GM12873 (cell line): Measurements from ENCODE around the gene VPS8.

ENCODE experiments used
- TF ChIP-seq, protein P1 (sequence below): IDR thresholded peaks from 2 replicates; pipeline ENCODE4 v1.5.1; 2012; ENCODE audit warnings: low read depth, mild to moderate bottlenecking, moderate library complexity, low read length, control low read depth; ENCODE audit not compliant: insufficient read depth; ENCODE audit errors: missing control alignments

VPS8 gene

DNA sequence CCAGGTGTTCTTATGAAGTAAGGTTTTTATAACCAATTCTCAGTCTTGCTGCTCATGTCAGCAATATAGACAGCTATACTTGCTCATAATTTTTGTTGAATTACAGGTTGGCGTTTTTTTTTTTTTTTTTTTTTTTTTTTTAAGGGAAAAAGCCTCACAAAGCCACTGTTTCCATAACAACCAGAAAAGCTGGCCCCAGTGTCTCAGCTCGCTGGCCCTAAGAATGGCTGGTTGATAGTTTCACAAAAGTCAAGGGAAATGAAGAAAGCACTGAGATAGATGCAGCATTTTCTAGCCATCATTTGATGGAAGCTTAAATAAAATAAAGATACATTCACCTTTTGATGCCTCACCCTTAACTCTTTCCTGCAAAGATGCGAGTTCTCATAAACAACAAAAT, 219.0 kb downstream of the VPS8 start:
- TF ChIP-seq, protein P1, sequence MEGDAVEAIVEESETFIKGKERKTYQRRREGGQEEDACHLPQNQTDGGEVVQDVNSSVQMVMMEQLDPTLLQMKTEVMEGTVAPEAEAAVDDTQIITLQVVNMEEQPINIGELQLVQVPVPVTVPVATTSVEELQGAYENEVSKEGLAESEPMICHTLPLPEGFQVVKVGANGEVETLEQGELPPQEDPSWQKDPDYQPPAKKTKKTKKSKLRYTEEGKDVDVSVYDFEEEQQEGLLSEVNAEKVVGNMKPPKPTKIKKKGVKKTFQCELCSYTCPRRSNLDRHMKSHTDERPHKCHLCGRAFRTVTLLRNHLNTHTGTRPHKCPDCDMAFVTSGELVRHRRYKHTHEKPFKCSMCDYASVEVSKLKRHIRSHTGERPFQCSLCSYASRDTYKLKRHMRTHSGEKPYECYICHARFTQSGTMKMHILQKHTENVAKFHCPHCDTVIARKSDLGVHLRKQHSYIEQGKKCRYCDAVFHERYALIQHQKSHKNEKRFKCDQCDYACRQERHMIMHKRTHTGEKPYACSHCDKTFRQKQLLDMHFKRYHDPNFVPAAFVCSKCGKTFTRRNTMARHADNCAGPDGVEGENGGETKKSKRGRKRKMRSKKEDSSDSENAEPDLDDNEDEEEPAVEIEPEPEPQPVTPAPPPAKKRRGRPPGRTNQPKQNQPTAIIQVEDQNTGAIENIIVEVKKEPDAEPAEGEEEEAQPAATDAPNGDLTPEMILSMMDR, result no peak

DNA sequence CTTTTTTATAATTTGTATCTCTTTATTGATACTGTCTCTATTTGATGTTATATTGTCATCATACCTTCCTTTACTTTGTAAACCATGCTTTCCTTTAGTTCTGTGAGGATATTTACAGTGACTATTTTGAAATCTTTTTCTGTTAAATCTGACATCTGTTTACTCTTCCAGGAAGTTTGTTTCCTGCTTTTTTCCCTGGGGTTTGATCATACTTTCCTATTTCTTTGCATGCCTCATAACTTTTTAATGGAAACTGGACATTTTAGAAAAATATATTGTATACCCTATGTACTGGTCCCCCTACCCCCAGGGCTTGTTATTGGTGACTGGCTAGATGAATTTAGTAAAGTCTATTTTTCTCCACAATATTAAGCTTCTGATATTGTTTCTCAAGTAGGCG, 225.8 kb downstream of the VPS8 start:
- TF ChIP-seq, protein P1, result no peak

DNA sequence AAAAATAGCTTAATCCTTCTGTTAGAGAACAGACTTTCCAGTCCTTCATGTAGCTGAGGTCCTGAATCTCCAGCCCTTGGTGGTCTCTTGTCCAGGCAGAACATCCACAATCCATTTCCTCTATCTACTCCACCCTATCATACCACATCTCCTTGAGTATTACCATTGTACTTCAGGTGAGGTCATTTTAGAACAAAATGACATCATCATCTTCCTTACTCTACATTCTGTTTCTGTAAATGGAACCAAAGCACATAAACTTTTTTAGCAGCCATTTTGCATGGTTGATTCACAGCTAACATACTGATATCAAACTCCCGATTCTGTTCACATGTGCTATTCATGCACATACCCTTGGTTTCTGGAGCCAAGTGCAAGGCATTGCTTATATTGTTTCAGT, 228.5 kb downstream of the VPS8 start:
- TF ChIP-seq, protein P1, result no peak

DNA sequence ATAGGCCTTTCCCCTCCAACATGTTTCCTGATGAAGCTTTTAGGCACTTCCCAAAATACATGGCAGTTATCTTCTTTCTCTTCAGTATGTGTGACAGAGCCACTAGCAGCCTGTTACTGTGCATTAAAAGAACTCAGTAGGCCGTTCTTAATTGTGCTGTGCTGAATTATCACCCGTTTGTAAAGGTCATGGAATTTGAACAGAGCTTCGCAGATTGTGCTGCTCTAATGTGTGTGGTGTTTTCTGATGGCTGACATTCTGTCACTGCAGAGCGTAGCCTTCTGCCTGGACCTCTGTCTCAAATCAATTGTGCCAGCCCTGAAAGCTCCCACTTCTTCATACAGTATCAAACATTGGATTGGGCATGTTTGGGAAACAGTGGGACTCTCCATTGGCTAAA, 229.6 kb downstream of the VPS8 start:
- TF ChIP-seq, protein P1, result no peak

DNA sequence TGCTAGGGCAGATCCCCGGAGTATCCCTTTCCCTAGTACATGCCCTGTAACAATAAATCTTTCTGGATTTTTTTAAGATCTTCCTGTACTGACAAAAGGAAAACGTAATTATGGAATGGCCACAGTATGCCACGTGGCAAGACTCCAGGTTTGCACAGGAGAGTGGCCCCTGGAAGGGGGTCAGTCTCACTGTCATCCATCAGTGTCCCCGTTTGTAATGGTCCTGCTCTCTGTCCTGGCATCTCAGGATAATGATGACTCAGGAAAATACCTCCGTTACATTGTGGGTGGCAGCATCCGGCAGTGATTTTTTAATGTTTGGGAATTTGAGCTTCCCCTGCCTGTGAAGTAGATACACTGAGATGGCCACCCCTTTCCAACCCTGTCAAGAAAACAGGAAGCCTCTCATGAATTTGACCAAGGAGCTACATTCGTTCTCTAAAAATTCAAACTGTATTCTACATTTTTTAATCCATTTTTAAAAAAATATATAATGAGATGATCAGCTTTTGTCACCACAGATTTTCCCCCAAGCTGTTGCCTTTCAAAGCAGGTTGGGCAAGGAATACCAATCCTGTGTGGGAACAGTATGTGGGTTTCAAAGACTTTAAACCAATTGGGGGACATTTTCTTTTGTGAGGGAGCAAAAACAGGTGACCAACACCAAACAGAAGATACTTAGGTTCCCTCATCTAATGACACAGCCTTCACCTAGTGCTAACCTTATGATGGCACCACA, 230.5 kb downstream of the VPS8 start:
- TF ChIP-seq, protein P1, result no peak

DNA sequence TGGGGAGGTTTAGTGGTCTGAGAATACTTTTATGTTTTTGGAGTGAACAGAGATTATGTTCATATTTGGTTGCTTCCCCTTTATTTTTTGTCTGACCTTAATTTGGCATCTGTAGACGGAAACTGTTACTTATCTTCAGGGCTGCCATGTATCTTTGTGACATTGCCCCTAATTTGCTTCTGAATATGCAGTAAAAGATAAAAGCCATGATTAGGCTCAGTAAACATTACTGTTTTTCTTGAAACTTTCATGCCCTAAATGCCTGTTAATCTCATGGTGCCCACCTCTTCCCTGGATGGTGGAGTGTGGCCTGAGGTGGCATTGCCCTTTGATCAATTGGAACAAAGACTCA, 234.2 kb downstream of the VPS8 start:
- TF ChIP-seq, protein P1, result no peak

DNA sequence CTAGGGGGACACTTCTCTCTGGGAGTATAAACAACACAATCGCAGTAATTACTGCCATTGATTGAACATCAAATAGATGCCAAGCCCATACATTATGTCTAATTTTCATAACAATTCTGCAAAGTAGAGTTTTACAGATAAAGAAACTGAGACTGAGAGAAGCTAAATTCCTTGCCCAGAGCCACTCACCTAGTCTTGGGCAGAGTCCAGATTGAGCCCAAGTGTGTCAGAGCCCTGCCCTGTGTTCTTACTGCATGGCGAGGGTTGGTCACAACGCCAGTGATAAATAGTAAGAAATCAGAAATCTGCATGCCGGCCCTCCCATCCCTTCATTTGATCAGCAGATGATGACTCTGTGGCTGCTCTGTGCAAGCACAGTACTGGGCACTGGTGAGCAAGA, 234.6 kb downstream of the VPS8 start:
- TF ChIP-seq, protein P1, result no peak
